NCI-H82 treated with DMSO at 0.1 percent for 48 hours (cell line): ENCODE results near the gene KIAA1958.
A peak's percentile ranks its signal among the peaks of the same experiment; 100 is the strongest.

Experiments used
- DNase-seq: peaks from one replicate; lab custom pipeline; 2025; ENCODE audit not compliant: unreplicated experiment; lab: John Stamatoyannopoulos, UW

Gene KIAA1958

GRCh38 chr9:112526973-112527372, 40.3 kb downstream of the KIAA1958 start:
- no peak for DNase-seq

GRCh38 chr9:112527959-112528358, 41.3 kb downstream of the KIAA1958 start:
- DNase-seq: no peak

GRCh38 chr9:112529316-112529715, 42.7 kb downstream of the KIAA1958 start:
- no peak for DNase-seq

- no peak for DNase-seq
Observed at GRCh38 chr9:112530751-112531205, 44.2 kb downstream of the KIAA1958 start.

- DNase-seq: no peak
Observed at GRCh38 chr9:112531666-112532282, 45.1 kb downstream of the KIAA1958 start.

GRCh38 chr9:112532427-112532826, 45.8 kb downstream of the KIAA1958 start:
- DNase-seq: peak; percentile 77

- no peak for DNase-seq
Observed at GRCh38 chr9:112533660-112534059, 47.0 kb downstream of the KIAA1958 start.

GRCh38 chr9:112535301-112535700, 48.7 kb downstream of the KIAA1958 start:
- no peak for DNase-seq

- DNase-seq: no peak
Observed at GRCh38 chr9:112535811-112536210, 49.2 kb downstream of the KIAA1958 start.

- DNase-seq: no peak
Observed at GRCh38 chr9:112537561-112537960, 50.9 kb downstream of the KIAA1958 start.

GRCh38 chr9:112540800-112541199, 54.2 kb downstream of the KIAA1958 start:
- DNase-seq: no peak

GRCh38 chr9:112541685-112542084, 55.1 kb downstream of the KIAA1958 start:
- no peak for DNase-seq

GRCh38 chr9:112542593-112543292, 56.1 kb downstream of the KIAA1958 start:
- no peak for DNase-seq

GRCh38 chr9:112544477-112544876, 57.9 kb downstream of the KIAA1958 start:
- no peak for DNase-seq

- no peak for DNase-seq
Observed at GRCh38 chr9:112545237-112545636, 58.6 kb downstream of the KIAA1958 start.

- no peak for DNase-seq
Observed at GRCh38 chr9:112546149-112547012, 59.8 kb downstream of the KIAA1958 start.

GRCh38 chr9:112548051-112548440, 61.4 kb downstream of the KIAA1958 start:
- no peak for DNase-seq

- DNase-seq: no peak
Observed at GRCh38 chr9:112548836-112549595, 62.4 kb downstream of the KIAA1958 start.

- no peak for DNase-seq
Observed at GRCh38 chr9:112550531-112550930, 63.9 kb downstream of the KIAA1958 start.

- no peak for DNase-seq
Observed at GRCh38 chr9:112551641-112552040, 65.0 kb downstream of the KIAA1958 start.
